Stimulated activated naive CD8-positive, alpha-beta T cell treated with anti-CD3 and anti-CD28 coated beads, Interleukin-15, amount 100 ng/mL, for 72 hours (primary cell): ENCODE data around the gene UTP11.

ENCODE experiments used
- ATAC-seq: fragments of 150-1000 bp; cut with Tn5 transposase; 2 replicates; pipeline ENCODE4 v1.10.0; 2021; ENCODE audit warnings: mild to moderate bottlenecking, moderate library complexity
- DNase-seq, 2 donors: peaks; one replicate each; pipeline ENCODE4 v3.0.0; 2021 to 2022
- H3K27ac Mint-ChIP-seq, 2 donors: one replicate each; pipeline ENCODE4 v1.8.0; 2022; ENCODE audit warnings: mild to moderate bottlenecking in 2 of 2, mixed read lengths in 2 of 2, moderate library complexity in 2 of 2
- H3K27me3 Mint-ChIP-seq: one replicate; pipeline ENCODE4 v1.8.0; 2022; ENCODE audit warnings: mixed read lengths
- H3K4me1 Mint-ChIP-seq: one replicate; pipeline ENCODE4 v1.8.0; 2022; ENCODE audit warnings: mild to moderate bottlenecking, mixed read lengths
- H3K4me3 Mint-ChIP-seq, 2 donors: one replicate each; pipeline ENCODE4 v1.8.0; 2022; ENCODE audit warnings: mild to moderate bottlenecking in 2 of 2, mixed read lengths in 2 of 2, moderate library complexity in 1 of 2
- H3K9me3 Mint-ChIP-seq, 2 donors: one replicate each; pipeline ENCODE4 v1.8.0; 2022; ENCODE audit warnings: mixed read lengths in 2 of 2

The UTP11 gene

GRCh38 chr1:38064197-38064903 is 51.8 kb downstream of the UTP11 start:
- peaks cover 53% of the 10 kb centered on the region for H3K27me3 Mint-ChIP-seq
- peaks cover 9% of the 10 kb centered on the region for H3K4me1 Mint-ChIP-seq
- H3K27ac Mint-ChIP-seq, result no peak overlapping the region
- no peaks in the 10 kb centered on the region for H3K9me3 Mint-ChIP-seq
- ATAC-seq, result no peak
- no peak for DNase-seq
- no peak overlapping the region for H3K4me3 Mint-ChIP-seq

GRCh38 chr1:38068220-38068979 is 55.9 kb downstream of the UTP11 start:
- Mint-ChIP-seq H3K27ac (no peak overlapping the region), H3K9me3 (no peaks in the 10 kb centered on the region), H3K27me3 (peaks cover 65% of the 10 kb centered on the region), H3K4me3 (no peak overlapping the region), H3K4me1 (no peaks in the 10 kb centered on the region)
- no peak for DNase-seq
- ATAC-seq, result no peak

GRCh38 chr1:38068980-38069340 is 56.4 kb downstream of the UTP11 start:
- no peak overlapping the region for H3K4me3 Mint-ChIP-seq
- H3K27me3 Mint-ChIP-seq, result peaks cover 71% of the 10 kb centered on the region
- DNase-seq, result no peak
- no peak for ATAC-seq
- no peaks in the 10 kb centered on the region for H3K9me3 Mint-ChIP-seq
- H3K27ac Mint-ChIP-seq, result no peak overlapping the region
- H3K4me1 Mint-ChIP-seq, result no peaks in the 10 kb centered on the region

GRCh38 chr1:38071312-38072256 is 59.0 kb downstream of the UTP11 start:
- H3K27ac Mint-ChIP-seq, result no peak overlapping the region
- no peaks in the 10 kb centered on the region for H3K9me3 Mint-ChIP-seq
- ATAC-seq, result peak; percentile 79
- no peak for DNase-seq
- H3K27me3 Mint-ChIP-seq, result peaks cover 85% of the 10 kb centered on the region
- no peak overlapping the region for H3K4me3 Mint-ChIP-seq
- no peaks in the 10 kb centered on the region for H3K4me1 Mint-ChIP-seq

- no peak overlapping the region for H3K4me3 Mint-ChIP-seq
- no peak for DNase-seq
- no peak for ATAC-seq
These were observed 60.3 kb downstream of the UTP11 start for GRCh38 chr1:38072858-38073257.

GRCh38 chr1:38073534-38074301 is 61.2 kb downstream of the UTP11 start:
- DNase-seq, result no peak
- ATAC-seq, result no peak
- no peaks in the 10 kb centered on the region for H3K9me3 Mint-ChIP-seq
- H3K4me1 Mint-ChIP-seq, result no peaks in the 10 kb centered on the region
- peaks cover 66% of the 10 kb centered on the region for H3K27me3 Mint-ChIP-seq
- no peak overlapping the region for H3K27ac Mint-ChIP-seq
- H3K4me3 Mint-ChIP-seq, result no peak overlapping the region

More at GRCh38 chr1:38072858-38073257, 60.3 kb downstream of the UTP11 start:
- H3K27ac Mint-ChIP-seq, result no peak overlapping the region
- no peaks in the 10 kb centered on the region for H3K4me1 Mint-ChIP-seq
- H3K27me3 Mint-ChIP-seq, result peaks cover 74% of the 10 kb centered on the region
- H3K9me3 Mint-ChIP-seq, result no peaks in the 10 kb centered on the region

GRCh38 chr1:38074302-38074677 is 61.8 kb downstream of the UTP11 start:
- no peaks in the 10 kb centered on the region for H3K9me3 Mint-ChIP-seq
- no peaks in the 10 kb centered on the region for H3K4me1 Mint-ChIP-seq
- no peak for DNase-seq
- H3K4me3 Mint-ChIP-seq, result no peak overlapping the region
- H3K27ac Mint-ChIP-seq, result no peak overlapping the region
- ATAC-seq, result no peak
- peaks cover 61% of the 10 kb centered on the region for H3K27me3 Mint-ChIP-seq
